Erythroblast (primary cell): ENCODE results near the gene ARGLU1.
"Not testable (repeated sequence)": the region's sequence is repeated elsewhere in the genome, so short reads cannot be mapped to it uniquely, and the experiment has no call there.

Experiments
- DNase-seq, 2 experiments: peaks; one replicate each; lab custom pipeline; 2025; lab: John Stamatoyannopoulos, UW
- GATA1 ChIP-seq: IDR thresholded peaks from 2 replicates; pipeline ENCODE4 v1.6.1; 2011; ENCODE audit warnings: low read depth, mild to moderate bottlenecking, control low read depth, low read length, moderate library complexity
- POLR2A ChIP-seq: IDR thresholded peaks from 2 replicates; pipeline ENCODE4 v1.6.1; 2011; ENCODE audit warnings: mild to moderate bottlenecking, low read length

ARGLU1 gene

GRCh38 chr13:106567474-106568298, at the start of gene ARGLU1:
Gene ARGLU1 (minus strand): TSS chr13:106568137. CDS start chr13:106567919, 218 bp downstream.
- peak; percentile 92 to 95 for DNase-seq
- TF ChIP-seq GATA1 (no peak), POLR2A (peak; percentile 97)

DNA sequence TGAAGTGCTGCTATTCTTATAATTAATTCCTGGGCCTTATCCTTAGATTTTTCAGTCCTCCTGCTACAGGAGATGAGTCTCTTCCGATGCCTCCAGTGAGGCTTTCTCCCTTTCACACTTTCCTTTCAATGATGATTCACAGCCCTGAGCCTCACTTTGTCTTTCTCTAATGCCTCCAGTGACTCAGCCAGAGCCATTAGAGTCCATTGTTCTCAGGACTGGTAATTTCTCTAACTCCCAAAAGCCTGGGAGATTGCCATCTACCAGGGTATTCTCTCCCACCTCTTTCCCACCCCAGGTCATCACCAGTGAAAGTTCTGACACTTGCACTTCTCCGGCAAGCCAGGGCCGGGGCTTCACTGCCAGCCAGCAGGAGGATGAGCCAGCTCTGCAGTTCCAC, 49.6 kb upstream of the ARGLU1 start:
- DNase-seq: no peak
- TF ChIP-seq POLR2A (no peak), GATA1 (no peak)

GRCh38 chr13:106616729-106617128, 48.8 kb upstream of the ARGLU1 start:
- TF ChIP-seq POLR2A (no peak), GATA1 (no peak)
- DNase-seq: no peak

GRCh38 chr13:106614874-106615273, 46.9 kb upstream of the ARGLU1 start:
- no peak for DNase-seq
- TF ChIP-seq GATA1: no peak
- TF ChIP-seq POLR2A: no peak

GRCh38 chr13:106612688-106613087, 44.8 kb upstream of the ARGLU1 start:
- no peak for TF ChIP-seq GATA1
- TF ChIP-seq POLR2A: no peak
- DNase-seq: peak; percentile 40 to 52

- no peak for DNase-seq
- TF ChIP-seq POLR2A (no peak), GATA1 (no peak)
These were observed 42.5 kb upstream of the ARGLU1 start for GRCh38 chr13:106610486-106610885.

- TF ChIP-seq POLR2A (no peak), GATA1 (no peak)
These were observed 41.2 kb upstream of the ARGLU1 start for GRCh38 chr13:106609116-106609515.

DNA sequence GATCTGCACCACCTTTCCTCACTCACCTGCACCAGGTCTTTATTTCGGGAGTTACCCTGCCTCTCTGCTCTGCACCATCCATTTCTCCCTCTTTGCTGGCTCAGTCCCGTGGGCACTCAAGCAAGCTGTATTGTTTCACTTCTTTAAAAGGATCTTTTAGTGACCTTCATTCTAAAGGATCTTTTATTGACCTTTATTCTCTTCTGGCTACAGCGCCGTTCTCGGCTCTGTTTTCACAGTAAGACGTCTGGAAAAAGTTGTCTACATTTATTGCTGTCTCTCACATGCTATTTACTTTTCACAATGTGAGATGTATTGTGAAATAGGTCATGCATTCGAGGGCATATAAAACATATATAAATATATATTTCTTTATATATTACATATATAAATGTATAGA, 35.6 kb upstream of the ARGLU1 start:
- no peak for TF ChIP-seq POLR2A
- no peak for TF ChIP-seq GATA1
- DNase-seq: no peak

More at GRCh38 chr13:106609116-106609515, 41.2 kb upstream of the ARGLU1 start:
- no peak for DNase-seq

DNA sequence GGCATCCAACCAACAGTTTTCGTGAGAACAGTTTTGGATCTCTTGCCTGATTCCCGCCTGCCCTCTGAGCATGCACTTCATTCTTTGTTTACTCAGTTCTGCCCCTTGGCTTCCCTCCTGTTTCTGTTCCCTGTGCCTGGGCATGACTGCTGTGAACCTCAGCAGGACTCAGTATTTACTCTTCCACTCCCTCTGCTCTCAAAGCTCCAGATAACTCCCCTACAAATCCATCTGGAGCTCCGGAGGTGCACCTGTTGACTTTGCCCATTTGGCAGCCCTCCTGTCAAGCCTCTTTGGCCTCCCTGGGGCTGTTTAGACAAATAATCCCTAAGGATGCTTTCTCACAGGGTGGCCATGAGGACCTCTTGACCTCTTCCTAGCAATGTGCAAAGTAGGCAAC, 34.2 kb upstream of the ARGLU1 start:
- TF ChIP-seq GATA1 (no peak), POLR2A (no peak)

DNA sequence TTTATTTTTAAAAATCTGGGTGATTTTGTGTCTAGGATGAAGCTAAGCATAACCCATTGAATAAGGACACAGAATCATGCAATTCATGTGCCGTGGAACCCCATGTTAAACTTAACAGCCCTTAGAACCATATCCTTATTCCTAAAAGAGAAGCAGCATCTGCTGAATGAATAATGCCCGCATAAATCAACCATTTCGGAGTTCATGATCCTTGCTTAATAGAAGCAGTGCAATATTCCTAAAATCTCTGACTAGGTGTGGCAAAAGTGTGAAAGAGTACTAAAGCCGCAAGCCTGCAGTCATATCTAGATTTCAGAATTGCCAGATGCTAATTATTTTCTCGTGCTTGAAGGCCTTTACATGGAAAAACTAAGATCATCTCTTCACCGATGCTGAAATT, 33.6 kb upstream of the ARGLU1 start:
- TF ChIP-seq POLR2A: no peak
- no peak for TF ChIP-seq GATA1
- no peak for DNase-seq

More for the DNA sequence above, 34.2 kb upstream of the ARGLU1 start:
- DNase-seq: no peak

GRCh38 chr13:106600798-106601135, 32.8 kb upstream of the ARGLU1 start:
- DNase-seq: not testable (repeated sequence)

- DNase-seq: no peak
- TF ChIP-seq GATA1: no peak
- no peak for TF ChIP-seq POLR2A
These were observed 32.2 kb upstream of the ARGLU1 start for GRCh38 chr13:106599875-106600797.

GRCh38 chr13:106597749-106598395, 29.9 kb upstream of the ARGLU1 start:
- DNase-seq: no peak
- TF ChIP-seq GATA1 (no peak), POLR2A (no peak)

DNA sequence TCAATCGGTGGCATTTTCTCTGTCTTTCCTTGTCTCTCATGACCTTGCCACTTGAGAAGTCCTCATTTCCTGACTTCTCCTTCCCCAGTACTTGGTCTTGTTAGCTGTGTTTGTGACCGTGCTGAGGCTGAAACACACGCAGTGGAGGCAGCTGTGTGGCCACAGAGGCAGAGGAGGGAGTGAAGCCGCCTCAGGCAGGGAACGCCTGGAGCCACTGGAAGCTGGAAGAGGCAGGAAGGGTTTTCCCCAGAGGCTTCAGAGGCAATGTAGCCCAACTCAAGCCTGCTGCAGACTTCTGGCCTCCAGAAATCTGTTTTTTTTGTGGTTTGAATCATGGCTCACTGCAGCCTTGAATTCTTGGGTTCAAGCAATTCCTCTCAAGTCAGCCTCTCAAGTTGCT, 29.2 kb upstream of the ARGLU1 start:
- no peak for TF ChIP-seq GATA1
- TF ChIP-seq POLR2A: no peak
- DNase-seq: no peak
